ENCODE measurements around the gene LENG9.
A peak's percentile ranks its signal among the peaks of the same experiment; 100 is the strongest.
"Not testable (repeated sequence)": the region's sequence is repeated elsewhere in the genome, so short reads cannot be mapped to it uniquely, and the experiment has no call there.

The LENG9 gene

DNA sequence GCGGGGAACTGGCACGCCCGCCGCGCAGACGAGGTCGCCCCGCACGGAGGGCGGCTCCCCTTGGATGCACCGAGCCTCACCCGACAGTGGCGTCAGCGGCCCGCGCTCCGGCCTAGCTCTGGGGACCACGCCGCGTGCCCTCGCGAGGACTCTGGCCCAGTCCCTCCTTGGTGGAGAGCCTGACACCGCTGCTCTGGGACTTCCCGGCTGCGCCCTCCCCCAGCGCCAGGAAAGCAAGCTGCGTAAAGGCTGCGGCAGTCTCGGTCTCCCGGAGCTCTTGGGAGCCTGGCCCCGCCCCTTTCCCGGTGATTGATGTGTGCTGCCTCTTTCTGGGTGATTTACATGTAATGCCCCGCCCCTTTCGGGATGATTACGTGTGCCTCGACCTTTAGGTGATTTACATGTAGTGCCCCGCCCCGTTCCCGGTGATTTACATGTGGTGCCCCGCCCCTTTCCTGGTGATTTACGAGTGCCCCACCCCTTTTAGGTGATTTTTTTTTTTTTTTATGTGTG is at the start of gene LENG9:
LENG9 (minus strand) TSS at position 248 of the 513 bp plus-strand sequence. CDS start 252 bp downstream, outside the sequence.
- DNase-seq: peak; percentile 90

DNA sequence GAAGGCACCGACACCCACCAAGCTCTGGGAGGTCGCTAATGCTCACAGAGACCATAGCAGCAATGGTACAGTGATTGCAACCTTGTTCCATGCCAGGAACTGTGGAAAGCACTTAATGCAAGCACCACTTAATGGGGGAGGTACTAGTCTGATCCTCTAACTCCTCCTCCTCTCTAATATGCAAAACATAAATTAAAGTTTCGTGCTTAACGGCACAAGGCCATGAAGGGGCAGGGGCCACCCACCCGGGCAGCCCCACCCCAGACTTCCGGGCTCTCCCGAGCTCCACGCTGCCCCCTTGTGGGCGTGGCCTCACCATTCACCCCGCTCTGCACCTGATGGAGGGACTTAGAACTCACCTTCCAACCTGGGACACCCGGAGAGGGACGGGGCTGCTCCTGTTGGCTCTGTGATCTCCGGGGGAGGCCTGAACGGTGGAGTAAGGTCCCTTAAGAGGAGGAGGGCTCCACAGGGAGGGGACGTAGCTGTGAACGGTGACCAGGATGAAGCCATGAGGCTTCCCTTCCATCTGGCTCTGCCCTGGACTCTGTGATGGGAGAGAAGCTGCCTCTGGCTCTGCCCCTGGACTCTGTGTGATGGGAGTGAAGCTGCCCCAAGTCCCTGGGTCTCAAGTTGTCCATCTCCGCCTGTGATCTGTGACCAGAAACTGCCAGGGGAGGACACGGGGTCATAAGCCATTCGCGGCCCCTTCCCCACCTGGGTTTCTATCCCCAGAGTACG is 45.8 kb upstream of the LENG9 start:
- DNase-seq: not testable (repeated sequence)

DNA sequence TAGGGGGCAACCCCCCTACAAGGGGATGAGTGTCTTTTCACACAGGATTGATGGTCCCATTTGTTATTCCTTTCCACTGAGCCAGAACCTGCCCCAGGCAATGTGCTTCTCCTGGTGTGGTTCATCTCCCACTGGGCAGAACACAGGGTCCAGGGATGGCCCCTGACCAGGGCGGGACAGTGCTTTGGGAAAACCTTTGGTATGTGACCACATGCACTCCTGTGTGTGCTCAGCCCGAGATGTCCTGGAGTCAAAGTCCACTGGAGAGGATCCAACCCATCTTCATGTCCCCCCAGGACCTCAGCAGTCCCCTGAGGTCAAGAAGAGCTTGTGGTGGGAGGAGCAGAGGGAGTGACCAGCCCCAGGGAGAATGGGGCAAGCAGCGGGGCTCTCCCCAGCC is 44.9 kb upstream of the LENG9 start:
- not testable (repeated sequence) for DNase-seq

DNA sequence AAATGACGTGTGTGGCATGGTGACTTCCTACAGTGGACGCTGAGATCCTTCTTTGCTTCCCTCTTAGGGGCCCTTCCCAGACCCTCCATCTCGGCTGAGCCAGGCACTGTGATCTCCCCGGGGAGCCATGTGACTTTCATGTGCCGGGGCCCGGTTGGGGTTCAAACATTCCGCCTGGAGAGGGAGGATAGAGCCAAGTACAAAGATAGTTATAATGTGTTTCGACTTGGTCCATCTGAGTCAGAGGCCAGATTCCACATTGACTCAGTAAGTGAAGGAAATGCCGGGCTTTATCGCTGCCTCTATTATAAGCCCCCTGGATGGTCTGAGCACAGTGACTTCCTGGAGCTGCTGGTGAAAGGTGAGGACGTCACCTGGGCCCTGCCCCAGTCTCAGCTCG is 44.2 kb upstream of the LENG9 start:
- DNase-seq: no peak

DNA sequence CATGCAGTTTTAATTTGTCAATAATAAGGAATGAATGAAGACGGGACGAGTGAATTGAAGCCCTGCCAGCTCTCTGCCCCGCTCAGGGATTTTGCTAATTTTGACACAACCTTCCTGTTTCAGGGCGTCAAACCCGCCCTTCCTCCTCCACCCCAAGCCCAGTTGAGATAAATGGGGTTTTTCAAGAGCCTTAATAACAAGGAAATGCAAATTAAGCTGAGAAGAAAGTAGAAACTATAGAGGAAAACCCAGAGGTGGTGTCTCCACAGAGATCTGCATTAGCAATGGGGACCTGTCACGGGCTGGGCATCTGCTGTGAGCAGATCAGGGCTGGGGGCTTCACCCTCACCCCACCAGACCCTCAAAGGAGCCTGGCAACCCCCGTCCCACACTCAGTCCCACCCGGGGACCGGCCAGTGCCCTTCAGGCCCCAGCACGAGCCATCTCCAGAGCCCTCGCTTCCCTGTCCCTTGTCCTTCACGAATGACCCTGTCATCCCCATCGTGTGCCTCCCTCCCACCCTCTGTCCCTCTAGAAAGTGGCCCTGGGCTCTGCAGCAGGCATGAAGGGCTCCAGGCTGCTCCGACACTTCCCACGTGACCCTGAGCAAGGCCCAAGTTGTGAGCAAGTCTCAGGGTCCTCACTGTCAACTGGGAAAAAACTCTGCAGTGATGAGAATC is 43.6 kb upstream of the LENG9 start:
- DNase-seq: not testable (repeated sequence)

DNA sequence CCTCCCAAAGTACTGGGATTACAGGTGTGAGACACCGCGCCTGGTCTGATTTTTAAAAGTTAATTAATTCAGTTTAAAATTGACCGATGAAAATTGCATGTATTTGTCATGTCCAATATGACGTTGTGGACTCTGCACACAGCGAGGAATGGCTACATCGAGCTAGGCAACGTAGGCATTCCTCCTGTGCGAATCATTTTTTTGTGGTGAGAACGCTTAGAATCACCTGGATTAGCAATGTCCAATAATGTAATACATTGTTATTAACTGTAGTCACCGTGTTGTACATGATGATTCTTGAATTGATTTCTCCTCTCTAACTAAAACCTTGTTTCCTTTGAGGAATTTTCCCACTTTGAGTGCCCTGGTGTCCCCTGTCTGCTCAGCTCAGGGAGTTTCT is 42.5 kb upstream of the LENG9 start:
- no peak for DNase-seq

DNA sequence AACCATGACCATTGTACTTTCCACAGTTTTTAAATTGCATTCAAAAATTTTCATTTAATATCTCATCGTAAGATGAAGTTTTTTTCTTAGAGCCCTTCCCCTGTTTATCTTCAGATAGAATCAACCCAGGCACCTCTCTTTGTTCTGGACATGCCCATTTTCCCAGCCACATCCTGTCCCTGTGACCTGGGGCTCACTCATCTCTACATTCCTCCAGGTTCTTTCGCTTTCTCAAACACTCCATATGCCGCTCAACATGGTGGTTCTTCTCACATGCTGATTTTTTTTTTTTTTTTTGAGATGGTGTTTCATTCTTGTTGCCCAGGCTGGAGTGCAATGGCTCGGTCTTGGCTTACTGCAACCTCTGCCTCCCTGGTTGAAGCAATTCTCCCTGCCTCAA is 42.0 kb upstream of the LENG9 start:
- DNase-seq: not testable (repeated sequence)

DNA sequence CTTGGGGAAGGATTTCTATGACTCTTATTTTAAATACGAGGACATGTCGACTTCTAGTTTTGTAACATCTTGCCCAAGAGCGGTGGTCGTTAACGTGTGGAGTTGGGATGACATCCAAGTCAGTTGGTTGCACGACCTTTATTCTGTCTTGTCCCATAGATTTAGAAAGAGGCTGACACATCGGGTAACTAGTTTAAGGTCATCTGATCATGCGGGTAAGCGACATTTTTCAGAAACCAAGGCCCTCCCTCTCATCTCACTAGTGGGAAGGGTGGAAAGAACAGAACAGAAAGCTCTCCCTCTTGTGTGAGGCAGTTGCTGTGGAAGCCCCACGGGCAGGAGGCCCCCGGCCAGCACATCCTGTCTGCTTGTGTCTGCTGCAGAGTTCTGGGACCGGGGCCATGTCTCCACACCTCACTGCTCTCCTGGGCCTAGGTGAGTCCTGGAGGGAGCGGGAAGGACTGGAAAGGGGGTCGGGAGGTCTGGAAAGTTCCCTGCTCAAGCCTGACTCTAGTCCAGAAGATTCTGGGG is 39.0 kb upstream of the LENG9 start, which contains the start of gene LAIR2:
LAIR2 (plus strand) TSS at position 314 of the 531 bp plus-strand sequence; CDS start at position 402, 88 bp downstream.
- DNase-seq: no peak

DNA sequence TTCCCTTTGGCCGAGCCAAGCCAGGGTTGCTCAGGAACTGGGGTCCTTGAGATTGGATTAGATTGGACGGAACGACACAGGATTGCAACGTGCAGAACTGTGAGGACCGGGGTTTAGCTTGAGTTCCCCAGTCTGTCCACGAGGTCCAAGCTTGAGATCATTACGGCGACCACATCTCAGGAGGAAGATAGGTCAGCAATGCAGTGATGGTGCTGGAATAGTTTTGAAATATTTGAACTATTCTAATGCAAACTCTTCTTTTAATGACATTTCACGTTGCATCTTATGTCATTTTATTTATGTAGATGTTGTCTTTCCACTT is 34.8 kb upstream of the LENG9 start:
- not testable (repeated sequence) for DNase-seq

DNA sequence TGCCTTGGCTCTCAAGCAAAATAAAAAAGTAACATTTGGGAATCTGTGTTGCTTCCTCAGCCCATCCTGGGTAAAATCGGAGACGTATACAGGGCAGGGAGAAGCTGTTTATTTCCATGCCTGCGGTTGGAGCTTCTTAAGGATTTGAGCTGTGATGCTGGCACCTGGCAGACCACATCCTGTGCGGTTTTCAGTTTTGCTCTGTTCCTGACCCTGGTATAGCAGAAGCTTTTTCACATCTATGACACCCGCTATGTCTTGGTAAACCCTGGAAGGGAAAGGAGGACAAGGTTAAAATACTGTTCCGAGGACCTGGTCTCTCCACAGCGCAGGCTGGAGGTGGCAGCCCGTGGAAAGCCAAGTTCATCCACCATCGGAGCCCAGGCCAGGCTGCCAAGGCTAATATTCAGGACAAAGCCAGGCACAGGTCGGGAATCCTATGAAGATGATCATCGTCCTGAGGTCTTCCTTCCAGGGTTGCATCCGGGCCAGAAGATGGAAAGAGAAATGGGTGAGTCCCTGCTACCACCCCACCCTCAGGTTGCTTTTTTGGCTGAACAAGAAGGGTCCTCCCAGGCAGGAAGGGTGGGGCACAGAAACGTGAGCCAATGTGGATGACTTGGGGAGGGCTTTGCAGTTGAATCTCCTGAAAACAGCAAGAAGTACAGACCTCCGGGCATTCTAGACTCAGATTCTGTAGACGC is 34.3 kb upstream of the LENG9 start:
- not testable (repeated sequence) for DNase-seq

DNA sequence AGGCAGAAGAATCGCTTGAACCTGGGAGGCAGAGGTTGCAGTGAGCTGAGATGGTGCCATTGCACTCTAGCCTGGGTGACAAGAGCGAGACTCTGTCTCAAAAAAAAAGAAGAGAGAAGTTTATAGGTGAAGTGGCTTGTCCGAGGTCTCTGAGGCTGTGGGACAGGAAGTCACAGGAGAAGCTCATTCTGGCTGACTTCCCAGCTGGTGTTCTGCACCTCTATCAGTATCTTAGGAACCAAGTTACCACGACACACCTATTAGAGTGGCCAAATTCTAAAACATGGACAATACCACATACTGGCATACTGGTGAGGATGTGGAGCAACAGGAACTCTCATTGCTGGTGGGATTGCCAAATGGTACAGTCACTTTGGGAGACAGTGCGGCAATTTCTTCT is 31.7 kb upstream of the LENG9 start:
- not testable (repeated sequence) for DNase-seq

DNA sequence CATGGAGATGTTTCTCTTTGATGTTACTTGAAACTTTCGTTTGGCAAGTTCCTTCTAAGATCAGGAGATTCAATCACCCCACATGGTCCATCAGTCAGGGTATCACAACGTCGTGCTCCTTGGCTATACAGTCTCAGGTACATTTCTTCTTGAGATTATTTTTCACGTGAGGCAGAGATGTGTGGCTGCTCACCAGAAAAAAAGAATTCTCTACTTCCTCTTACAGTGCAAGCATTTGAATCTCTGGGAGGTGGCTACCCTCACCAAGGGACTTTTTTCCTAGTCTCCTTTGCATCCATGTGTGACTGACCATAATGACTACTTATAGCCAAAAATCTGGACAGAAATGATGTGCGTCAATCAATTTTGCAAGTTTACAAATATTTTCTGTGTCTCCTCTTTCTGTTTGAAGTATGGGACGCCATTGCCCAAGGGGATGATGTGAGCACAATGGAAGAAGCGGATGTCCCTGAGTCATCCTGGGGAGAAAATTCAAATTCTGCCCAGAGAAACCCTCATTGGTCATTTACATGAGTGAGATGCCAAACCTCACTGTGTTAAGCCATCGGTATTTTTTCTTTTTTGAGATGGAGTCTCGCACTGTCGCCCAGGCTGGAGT is 30.5 kb upstream of the LENG9 start:
- no peak for DNase-seq

DNA sequence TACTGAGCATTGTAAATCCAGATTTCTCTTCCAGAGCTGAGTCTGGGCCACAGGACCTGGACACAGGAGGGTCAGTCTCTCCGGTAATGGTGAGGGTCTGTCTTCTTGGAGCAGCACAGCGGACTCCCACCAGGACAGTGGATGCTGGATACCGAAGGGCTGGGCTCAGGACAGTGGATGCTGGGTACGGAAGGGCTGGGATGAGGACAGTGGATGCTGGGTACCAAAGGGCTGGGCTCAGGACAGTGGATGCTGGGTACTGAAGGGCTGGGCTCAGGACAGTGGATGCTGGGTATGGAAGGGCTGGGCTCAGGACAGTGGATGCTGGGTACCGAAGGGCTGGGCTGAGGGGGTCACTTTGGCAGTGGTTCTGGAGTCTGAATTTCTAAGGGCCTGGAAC is 29.5 kb upstream of the LENG9 start:
- not testable (repeated sequence) for DNase-seq

DNA sequence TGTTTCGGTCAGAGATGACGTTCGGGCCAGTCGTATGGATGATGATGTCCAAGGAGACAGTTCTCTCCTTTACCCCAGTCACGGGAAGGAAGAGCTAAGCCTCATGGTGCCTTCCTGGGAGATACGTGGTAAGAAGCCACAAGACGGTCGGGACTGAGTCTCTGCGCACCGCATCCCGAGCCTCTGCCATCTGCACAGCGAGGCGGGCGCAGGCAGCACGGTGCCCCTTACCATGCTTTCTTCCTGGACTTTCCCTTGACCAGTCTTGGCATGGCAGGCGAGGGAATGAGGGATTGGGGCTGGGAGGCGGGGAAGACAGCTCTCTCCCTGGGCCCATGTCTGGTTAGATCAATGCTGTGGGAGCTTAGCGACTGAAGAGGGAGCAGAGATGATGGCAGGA is 29.0 kb upstream of the LENG9 start:
- DNase-seq: no peak

DNA sequence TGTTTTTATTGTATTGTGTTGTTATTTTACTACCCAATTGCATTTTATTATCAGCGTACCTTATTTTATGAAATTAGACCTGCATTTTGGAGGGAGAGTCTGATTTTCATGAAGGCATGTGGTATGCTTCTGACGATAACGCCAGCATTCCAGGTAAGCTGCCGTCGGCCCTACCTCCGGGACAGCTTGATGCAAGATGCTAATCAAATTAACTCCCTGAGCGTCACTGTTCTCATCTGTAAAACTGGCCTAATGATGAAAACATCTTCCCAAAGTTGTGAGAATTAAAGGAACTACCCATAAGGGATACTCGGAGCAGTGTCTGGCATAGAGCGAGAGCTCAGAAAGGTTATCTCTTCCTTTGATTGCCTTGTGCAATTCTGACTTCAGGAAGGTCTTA is 26.2 kb upstream of the LENG9 start:
- no peak for DNase-seq

DNA sequence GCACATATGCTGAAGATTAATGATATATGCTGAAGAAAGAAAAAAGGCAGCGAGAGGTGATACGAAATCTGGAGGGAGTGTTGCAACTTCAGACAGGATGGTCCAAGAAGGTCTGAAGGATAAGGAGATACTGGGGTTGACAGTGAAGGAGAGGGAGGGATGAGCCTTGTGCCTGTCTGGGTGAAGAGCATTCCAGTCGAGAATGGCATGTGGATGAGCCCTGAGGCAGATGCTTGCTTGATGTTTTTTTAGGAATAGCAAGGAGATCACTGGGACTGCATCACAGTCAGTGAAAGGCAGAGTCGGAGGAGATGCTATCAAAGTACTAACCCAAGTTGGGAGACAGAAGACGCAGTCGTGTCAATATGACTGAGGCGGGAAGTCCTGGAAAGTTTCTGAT is 25.8 kb upstream of the LENG9 start:
- no peak for DNase-seq

DNA sequence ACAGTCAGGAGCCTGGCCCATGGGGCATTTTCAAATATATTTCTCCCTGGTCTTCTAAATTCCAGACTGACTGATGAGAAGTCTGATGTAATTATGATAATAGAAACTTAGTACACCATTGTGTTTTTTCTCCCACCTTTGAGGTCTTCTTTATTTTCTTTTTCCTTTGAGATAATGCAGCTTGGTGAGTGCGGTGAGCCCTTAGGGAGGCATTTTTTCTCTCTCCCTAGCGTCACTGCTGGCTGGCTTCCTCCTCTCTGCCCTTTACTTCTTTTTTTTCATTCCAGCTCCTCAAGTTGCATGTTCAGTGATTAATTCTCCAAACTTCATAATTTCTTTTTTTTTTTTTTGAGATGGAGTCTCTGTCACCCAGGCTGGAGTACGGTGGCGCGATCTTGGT is 22.3 kb upstream of the LENG9 start:
- DNase-seq: no peak

DNA sequence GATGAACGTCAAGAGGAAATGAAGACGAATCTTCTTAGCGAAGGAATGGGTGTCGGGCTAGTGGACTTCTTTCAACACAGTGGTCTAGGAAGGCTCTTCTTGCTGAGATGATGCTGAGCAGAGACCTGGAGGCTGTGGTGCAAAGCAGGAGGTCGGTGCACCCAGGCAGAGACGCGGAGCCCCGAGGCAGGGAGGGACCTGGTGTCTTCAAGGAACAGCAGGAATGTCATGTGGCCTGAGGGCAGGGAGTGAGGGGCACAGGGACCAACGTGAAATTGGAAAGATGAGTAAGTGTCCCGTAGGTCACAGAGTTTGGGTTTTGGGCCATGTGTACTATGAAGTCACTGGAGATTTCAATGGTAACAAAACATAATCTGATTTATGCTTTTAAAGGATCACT is 20.9 kb upstream of the LENG9 start:
- no peak for DNase-seq

DNA sequence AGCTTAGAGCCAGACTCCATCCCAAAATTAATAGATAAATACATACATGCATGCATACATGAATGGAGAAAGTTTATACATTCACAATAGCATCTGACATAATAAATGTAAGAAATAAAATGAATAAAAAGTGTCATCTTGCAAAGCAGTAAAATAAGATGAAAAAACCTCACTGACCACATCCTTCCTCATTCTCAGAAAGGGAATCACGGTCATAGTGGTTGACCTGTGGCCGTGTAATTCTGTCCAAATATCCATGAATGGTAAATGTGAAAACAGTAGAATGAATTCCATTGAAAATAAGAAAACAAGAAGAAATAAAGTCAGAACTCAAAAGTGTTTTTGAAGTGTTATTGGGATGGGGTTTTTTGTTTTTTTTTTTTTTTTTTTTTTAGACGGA is 19.3 kb upstream of the LENG9 start:
- DNase-seq: no peak

DNA sequence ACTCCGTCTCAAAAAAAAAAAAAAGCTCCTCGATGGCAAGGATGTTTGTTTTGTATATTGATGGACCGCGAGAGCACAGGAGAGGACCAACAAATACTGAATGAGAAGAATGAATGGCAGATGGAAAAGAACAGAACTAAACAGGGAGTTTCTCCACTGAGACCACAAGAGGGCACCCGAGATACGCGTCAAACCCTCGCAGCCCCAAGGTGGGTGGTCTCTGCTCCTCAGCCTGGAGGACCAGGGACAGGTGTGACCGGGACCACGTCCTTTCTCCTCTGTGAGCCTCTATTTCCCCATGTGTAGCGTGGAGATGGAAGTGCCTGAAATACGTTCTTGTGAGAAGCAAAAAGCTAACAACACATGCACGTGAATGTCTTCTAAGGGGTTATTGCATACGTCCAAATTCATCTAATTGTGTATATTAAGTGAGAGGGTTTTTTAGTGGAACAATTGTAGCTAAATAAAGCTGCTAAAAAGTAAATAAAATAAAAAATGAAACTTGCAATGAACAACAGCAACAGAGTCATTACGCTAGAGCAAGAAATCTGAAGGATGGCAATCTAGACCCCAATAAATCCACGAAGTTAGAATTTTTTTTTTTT is 17.9 kb upstream of the LENG9 start:
- peak; percentile 67 for DNase-seq

DNA sequence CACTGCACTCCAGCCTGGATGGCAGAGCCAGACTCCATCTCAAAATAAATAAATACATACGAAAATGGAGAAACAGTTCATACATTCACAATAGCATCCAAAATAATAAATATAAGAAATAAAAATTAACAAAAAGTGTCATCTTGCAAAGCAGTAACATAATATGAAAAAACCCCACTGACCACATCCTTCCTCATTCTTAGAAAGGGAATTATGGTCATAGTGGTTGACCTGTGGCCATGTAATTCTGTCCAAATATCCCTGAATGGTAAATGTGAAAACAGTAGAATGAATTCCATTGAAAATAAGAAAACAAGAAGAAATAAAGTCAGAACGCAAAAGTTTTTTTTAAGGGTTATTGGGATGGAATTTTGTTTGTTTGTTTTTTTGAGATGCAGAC is 16.5 kb upstream of the LENG9 start:
- DNase-seq: no peak

DNA sequence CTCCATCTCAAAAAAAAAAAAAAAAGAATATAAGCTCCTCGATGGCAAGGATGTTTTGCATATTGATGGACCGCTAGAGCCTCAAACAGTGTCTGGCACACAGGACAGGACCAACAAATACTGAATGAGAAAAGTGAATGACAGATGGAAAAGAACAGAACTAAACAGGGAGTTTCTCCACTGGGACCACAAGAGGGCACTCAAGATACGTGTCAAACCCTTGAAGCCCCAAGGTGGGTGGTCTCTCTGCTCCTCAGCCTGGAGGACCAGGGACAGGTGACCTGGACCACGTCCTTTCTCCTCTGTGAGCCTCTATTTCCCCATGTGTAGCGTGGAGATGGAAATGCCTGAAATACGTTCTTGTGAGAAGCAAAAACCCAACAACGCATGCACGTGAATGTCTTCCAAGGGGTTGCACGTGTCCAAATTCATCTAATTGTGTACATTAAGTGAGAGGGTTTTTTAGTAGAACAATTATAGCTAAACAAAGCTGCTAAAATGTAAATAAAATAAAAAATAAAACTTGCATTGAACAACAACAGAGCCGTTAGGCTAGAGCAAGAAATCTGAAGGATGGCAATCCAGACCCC is 15.2 kb upstream of the LENG9 start:
- DNase-seq: peak; percentile 64

Data from retina (tissue), 1 donor.